ENCODE measurements around the gene ATG9B.

Gene ATG9B, protein sequence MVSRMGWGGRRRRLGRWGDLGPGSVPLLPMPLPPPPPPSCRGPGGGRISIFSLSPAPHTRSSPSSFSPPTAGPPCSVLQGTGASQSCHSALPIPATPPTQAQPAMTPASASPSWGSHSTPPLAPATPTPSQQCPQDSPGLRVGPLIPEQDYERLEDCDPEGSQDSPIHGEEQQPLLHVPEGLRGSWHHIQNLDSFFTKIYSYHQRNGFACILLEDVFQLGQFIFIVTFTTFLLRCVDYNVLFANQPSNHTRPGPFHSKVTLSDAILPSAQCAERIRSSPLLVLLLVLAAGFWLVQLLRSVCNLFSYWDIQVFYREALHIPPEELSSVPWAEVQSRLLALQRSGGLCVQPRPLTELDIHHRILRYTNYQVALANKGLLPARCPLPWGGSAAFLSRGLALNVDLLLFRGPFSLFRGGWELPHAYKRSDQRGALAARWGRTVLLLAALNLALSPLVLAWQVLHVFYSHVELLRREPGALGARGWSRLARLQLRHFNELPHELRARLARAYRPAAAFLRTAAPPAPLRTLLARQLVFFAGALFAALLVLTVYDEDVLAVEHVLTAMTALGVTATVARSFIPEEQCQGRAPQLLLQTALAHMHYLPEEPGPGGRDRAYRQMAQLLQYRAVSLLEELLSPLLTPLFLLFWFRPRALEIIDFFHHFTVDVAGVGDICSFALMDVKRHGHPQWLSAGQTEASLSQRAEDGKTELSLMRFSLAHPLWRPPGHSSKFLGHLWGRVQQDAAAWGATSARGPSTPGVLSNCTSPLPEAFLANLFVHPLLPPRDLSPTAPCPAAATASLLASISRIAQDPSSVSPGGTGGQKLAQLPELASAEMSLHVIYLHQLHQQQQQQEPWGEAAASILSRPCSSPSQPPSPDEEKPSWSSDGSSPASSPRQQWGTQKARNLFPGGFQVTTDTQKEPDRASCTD

DNA sequence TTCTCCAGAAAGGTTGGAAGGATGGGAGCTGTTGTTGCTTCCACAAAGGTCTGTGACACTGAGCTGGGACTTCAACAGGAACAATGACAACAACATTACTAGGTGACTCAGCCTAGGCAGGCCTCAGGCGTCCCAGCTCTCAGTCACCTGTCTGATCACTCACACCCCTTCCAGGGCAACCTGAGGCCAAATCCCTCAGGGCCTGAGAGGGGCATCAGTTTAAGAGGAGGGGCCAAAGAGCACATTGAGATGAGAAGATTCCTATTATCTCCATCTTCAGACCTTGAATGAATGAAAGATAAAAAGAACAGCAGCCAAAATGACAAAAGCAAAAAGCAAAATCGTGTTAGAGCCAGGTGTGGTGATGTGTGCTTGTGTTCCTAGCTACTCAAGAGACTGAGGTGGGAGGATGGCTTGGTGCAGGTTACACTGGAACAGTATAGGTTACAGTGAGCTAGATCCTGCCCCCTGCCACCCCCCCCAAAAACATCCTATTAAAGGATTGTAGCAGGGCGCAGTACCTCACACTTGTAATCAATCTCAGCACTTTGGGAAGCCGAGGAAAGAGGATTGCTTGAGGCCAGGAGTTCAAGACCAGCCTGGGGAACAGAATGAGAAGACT, at the start of gene ATG9B:
Gene ATG9B (minus strand): TSS at position 60 of the 622 bp plus-strand sequence. CDS start 71 bp downstream, outside the sequence.
- no peak within 1 kb of the TSS for H3K4me3 ChIP-seq
- peak within 1 kb of the TSS in 1 of 21 experiments; percentile 46 for H3K27ac ChIP-seq

DNA sequence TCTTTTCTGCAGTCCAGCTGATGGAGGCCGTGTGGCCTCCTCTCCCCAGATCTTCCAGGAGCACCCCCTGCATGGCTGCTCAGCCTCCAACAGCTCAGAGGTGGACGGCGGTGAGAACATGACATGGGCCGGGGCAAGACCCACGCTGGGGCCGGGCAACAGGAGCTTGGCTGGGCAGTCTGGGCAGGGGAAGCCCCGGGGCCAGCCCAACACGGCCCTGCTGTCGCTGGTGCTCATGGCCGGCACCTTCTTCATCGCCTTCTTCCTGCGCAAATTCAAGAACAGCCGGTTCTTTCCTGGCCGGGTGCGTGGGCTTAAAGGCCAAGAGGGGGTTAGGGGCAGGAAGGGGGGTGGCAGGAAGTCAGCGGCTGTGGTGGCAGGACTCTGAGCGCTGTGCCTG, 49.7 kb upstream of the ATG9B start:
- Histone ChIP-seq H3K27ac (peak overlapping the region in 3 of 21 experiments; percentile 6 to 44 (median 27)), H3K4me3 (no peak overlapping the region)

DNA sequence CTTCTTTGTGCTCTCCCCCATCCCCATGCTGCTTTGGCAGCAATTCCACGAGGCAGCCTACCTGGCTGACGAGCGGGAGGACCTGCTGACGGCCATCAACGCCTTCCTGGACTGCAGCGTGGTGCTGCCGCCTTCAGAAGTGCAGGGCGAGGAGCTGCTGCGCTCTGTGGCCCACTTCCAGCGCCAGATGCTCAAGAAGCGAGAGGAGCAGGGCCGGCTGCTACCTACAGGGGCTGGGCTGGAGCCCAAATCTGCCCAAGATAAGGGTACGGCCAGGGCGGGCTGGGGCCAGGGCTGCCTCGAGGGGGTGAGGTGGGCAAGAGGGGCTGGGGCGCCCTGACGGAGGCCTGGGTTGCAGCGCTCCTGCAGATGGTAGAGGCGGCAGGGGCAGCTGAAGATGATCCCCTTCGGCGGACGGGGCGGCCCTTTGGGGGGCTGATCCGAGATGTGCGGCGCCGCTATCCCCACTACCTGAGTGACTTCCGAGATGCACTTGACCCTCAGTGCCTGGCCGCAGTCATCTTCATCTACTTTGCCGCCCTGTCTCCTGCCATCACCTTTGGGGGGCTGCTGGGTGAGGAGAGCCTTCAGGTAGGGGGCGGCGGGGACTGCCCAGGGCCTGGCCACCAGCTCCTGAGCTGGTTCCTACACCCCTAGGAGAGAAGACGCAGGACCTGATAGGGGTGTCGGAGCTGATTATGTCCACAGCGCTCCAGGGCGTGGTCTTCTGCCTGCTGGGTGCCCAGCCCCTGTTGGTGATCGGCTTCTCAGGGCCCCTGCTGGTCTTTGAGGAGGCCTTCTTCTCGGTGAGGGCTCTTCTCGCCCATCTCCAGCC, 47.0 kb upstream of the ATG9B start:
- Histone ChIP-seq H3K27ac (no peak overlapping the region), H3K4me3 (no peak overlapping the region)

DNA sequence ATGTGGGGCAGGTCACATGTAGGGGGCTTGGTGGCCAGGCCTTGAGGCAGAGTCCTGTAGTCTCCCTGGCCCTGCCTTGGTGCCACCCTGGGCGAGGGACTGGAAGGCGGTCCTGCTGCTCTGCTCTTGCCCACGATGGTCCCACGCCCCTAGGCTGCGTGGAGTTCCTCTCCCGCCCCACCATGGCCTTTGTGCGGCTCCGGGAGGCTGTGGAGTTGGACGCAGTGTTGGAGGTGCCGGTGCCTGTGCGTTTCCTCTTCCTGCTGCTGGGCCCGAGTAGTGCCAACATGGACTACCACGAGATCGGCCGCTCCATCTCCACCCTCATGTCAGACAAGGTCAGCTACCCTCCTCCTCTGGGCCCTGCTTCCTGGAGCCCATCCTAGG, 46.3 kb upstream of the ATG9B start:
- Histone ChIP-seq H3K27ac (no peak overlapping the region), H3K4me3 (no peak overlapping the region)

DNA sequence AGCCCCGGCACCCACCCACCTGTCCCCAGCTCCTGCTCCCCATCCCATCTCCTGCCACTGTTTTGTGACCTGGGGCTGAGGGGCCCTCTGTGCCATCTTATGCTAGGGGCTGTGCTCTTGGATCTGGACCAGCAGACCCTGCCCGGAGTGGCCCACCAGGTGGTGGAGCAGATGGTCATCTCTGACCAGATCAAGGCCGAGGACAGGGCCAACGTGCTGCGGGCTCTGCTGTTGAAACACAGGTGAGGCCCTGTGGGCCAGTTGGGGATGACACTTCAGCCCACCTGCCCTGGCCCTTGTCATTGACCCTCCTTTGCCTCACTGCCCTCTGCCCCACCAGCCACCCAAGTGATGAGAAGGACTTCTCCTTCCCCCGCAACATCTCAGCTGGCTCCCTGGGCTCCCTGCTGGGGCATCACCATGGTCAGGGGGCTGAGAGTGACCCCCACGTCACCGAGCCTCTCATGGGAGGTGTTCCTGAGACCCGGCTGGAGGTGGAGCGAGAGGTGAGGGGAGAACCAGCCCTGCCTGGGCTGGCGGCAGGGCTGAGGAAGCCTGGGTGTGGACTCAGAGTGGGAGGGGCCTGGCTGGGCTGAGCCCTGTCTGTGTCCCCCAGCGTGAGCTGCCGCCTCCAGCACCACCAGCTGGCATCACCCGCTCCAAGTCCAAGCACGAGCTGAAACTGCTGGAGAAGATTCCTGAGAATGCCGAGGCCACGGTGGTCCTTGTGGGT, 45.7 kb upstream of the ATG9B start:
- no peak overlapping the region for H3K27ac ChIP-seq
- no peak overlapping the region for H3K4me3 ChIP-seq

DNA sequence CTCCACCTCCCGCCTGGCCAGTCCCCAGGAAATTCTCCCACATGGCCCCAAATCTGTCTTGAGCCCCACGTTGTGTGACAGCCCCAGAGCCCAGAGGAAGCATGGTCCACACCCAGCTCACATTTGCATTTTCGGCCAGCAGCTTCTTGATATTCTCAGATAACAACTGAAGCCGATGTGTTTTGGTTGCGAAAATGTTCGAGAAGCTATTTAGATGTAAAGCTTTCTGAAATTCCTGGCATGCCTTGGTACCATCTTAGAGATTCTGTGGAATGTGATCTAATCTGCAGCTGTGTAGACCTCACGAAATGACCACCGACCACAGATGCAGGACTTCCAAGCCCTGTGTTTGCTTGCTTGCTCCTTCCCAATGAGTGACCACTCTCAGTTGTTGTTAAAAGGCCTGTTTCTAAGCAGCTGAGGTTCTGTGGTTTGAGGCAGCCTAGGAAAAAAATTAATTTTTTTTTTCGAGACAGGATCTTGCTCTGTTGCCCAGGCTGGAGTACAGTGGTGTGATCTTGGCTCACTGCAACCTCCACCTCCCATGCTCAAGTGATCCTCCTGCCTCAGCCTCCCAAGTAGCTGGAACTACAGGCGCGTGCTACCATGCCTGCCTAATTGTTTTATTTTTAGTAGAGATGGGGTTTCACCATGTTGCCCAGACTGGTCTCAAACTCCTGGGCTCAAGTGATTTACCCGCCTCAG, 43.9 kb upstream of the ATG9B start:
- H3K27ac ChIP-seq: no peak overlapping the region

DNA sequence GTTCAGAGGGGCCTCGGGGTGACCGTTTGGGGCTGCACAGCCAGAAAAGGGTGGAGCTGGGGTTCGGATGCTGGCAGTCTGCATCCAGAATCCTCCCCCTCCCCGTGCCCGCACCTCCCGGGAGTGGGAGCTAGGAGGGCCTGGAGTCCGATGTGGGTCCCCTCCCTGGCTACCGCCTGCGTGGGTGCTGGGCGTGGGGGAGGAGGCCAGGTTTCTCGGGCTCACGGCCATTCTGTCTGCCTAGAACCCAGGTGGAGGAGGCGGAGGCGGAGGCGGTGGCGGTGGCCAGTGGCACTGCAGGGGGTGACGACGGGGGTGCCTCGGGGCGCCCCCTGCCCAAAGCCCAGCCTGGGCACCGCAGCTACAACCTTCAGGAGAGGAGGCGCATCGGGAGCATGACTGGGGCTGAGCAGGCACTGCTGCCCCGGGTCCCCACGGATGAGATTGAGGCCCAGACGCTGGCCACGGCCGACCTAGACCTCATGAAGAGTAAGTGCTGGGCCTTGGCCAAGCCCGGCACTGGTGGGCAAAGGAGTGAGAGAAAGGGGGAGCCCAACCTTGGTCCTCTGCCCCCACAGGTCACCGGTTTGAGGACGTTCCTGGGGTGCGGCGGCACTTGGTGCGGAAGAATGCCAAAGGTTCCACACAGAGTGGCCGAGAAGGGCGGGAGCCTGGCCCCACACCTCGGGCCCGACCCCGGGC, 42.1 kb upstream of the ATG9B start:
- Histone ChIP-seq H3K27ac (no peak overlapping the region), H3K4me3 (no peak overlapping the region)

More for the DNA sequence above, 43.9 kb upstream of the ATG9B start:
- no peak overlapping the region for H3K4me3 ChIP-seq

DNA sequence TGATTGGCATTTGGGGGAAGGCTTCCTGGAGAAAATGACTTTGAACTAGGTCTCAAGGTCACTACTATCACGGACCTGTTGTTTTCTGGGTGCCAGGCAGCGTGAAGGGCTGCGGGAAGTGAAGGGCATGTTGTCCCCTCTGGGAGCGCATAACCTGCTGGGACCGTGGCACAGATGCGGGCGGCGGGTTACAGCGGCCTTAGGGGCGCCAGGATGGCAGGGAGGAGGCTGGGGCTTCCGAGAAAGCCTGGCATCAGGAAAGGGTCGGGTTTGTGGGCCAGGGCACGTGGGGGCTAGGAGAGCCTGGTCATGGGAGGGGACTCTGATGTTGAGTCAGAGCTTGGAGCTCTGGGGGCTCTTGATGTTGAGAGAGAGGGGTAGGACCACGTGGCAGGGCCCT, 41.2 kb upstream of the ATG9B start:
- Histone ChIP-seq H3K27ac (no peak overlapping the region), H3K4me3 (no peak overlapping the region)

DNA sequence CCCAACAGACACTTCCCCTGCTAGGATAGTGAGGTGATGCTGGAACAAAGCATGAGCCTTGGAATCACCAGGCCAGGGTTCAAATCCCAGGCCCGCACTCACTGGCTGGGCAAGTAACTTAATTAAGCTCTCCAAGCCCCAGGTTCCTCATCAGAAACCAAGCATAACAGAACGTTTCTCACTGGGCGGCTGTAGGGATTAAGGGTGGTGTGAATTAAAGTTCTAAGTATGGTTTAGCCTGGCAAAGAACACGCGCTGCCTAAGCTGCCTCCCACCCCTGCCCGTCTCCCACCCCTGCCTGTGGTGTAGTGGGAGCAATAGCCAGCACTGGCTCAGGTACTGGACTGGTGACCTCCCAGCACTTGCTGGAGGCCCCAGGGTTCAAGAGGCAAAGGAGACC, 40.7 kb upstream of the ATG9B start:
- Histone ChIP-seq H3K27ac (no peak overlapping the region), H3K4me3 (no peak overlapping the region)

DNA sequence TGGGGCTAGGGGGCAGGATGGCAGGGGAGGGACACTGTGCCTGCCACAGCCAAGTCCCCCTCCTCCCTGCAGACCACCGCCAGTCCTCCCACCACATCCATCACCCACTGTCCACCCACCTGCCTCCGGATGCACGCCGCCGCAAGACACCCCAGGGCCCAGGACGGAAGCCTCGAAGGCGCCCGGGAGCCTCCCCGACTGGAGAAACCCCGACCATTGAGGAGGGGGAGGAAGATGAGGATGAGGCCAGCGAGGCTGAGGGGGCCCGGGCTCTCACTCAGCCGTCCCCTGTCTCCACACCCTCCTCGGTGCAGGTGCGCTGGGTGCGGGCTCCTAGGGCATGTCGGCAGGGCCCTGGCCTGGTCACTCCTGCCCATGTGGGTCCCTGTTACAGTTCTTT, 40.2 kb upstream of the ATG9B start:
- H3K27ac ChIP-seq: peak overlapping the region in 1 of 21 experiments; percentile 71
- no peak overlapping the region for H3K4me3 ChIP-seq

DNA sequence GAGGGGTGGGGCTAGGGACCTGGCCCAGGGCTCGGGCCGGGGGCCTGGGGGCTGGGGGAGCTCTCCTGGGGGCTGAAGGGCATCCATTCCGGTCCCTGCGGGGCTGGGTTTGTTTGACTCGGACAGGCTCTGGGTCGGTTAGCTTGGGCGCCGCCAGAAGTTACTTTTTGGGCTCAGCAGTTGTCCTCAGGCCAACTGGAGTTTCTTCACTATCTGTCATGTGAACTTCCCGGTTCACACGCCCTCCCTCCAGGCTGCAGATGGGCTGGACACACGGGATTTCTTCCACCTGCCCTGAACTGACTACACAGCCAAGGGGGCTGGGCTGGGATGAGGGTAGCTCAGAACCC, 38.9 kb upstream of the ATG9B start:
- Histone ChIP-seq H3K27ac (peak overlapping the region in 15 of 21 experiments; percentile 1 to 71 (median 45)), H3K4me3 (no peak overlapping the region)

DNA sequence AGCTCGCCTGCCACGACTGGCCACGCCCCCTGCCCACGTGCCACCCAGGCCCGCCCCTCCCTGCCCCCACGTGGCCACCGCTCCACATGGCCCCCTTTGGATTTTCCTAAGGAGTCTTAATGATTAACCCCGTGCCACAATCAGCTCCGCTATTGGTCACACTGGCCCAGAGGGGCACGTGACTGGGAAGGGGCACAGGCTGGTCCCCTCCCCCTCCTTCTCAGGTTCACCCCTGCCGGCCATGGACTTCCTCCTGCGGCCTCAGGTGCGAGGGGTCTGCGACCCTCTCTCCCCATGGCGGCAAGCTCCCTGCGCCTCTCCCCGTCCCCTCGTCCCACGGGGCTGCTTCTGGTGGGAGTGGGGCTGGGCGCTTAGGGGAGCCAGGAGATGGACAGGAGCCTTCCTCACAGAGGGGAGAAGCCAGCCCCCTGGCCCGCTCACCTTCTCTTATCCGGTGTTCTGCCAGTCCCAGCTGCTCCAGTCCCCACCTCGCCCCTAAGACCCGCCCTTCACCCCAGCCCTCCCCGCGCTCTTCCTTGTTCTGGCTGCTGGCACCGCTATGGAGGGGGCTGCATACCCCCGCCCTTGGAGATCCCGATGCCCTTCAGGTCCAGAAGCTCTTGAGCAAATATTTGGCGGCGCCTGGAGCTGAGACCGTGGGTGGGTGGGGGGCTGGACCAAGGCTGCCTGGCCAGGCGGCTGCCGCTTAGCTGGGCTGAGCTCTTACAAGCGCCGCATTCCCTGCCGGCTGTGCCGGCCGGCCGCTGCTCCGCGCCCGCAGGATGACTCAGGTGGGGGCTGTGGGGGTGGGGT, 38.3 kb upstream of the ATG9B start:
- Histone ChIP-seq H3K4me3 (no peak overlapping the region), H3K27ac (peak overlapping the region in 17 of 21 experiments; percentile 1 to 71 (median 44))

DNA sequence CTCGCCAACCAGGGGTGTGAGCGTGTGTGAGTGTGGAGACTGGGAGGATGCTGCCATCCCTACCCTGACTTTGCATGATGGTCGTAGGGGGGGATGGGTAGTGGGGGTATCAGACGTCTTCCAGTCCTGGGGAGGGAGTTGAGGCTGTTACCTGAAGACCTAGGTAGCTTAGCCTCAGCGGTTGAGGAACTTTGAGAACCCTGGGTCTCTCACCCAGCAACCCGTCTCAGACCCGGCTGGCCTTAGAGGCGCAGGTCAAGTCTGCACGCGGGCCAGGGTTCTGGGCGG, 37.8 kb upstream of the ATG9B start:
- Histone ChIP-seq H3K4me3 (no peak overlapping the region), H3K27ac (peak overlapping the region in 5 of 21 experiments; percentile 6 to 91 (median 39))

DNA sequence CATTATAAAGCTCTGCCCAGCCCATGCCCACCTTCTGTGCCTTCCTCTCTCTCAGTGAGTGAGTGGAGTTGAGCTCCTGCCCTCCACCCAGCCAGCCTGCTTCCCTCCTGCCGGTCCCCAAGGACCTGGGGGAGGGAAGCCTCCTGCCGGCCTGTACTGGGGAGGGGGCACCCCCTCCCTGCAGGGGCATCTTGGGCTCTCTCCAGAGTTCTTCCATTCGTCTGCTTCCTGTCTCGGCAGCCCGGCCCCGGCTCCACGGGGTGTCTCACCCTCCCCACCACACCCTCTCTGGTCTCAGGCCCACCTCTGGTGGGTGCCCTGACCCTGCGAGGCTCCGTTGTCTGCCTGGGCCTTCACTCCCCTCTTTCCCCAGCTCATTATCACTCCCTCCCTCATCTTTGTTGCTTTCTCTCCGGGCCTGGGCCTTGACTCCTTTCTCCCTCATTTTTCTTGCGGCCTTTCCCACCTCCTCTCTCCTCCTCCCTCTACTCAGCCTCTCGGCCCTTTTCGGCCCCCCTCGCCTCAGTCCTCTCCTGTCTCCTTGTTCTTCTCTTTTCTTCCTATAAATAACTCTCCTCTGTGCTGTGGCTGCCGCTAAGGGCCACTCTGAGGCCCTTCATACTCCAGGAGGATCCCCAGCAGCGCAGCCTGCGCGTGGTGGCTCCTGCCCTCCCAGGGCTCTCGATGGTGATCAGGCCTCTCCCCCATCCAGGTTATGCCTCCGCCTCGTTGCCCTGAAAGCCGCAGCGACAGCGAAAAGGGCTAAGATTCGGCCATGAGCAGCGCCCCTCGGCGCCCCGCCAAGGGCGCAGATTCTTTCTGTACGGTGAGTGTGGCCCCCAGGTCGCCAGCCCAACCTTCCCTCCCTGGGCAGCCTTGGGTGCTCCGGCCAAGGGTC, 37.2 kb upstream of the ATG9B start:
- H3K4me3 ChIP-seq: no peak overlapping the region
- H3K27ac ChIP-seq: peak overlapping the region in 13 of 21 experiments; percentile 6 to 98 (median 91)

DNA sequence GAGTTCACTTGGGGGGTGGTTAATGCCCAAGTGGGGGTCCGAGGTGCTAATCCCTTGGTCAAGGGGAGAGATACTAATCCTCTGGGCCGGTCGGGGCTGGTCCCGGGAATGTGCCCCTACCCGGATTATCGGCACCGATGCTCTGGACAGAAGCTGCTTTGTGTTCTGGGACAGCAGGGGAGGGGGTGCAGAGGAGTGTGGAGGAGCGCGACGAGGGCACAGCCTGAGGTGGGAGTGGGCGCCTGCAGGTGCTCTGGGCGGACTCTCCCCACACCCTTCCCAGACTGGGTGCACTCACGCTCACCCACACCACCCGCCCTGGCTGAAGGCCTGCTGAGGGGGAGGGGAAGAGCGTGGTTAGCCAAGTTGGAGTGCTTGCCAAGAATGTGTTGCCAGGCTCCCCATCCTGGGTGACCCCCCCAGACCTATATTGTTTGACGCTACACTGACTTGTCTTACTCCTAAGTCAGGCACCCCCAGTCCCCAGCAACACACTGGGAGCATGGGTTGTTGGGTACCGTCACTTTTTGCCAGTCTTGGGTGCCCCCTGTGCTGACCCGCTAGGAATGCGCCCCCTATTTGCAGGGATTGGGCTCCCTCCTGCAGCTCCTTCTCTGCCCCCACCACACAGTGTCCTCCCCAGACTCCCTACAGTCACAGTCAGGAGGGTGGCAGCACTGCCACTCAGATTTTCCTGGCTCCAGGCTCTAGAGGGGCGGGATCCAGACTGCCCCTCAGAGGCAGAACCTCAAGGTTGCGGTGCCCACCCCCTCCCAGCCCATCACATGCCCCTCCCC, 36.3 kb upstream of the ATG9B start:
- peak overlapping the region; percentile 61 to 95 (median 76) for H3K4me3 ChIP-seq
- peak overlapping the region in 20 of 21 experiments; percentile 83 to 98 (median 92) for H3K27ac ChIP-seq

Data from skin epidermis (tissue), 12 donors.